Panc1 (cell line): ENCODE results near the gene TRIM16. TPM values are rescaled to one million over a fixed set of nuclear protein-coding genes. Genes with fewer than 3 reads are reported as not detected.
"Not testable (repeated sequence)": the region's sequence is repeated elsewhere in the genome, so short reads cannot be mapped to it uniquely, and the experiment has no call there.

ENCODE experiments used
- ATAC-seq: fragments of 200-7000 bp; cut with Tn5 transposase; 2 replicates; pipeline ENCODE4 v1.9.1; 2020; ENCODE audit warnings: mild to moderate bottlenecking, moderate library complexity
- Bru-seq: library from RNA; stranded (reverse); fragments of 400-500 nt; gene quantifications from one replicate; lab custom pipeline; 2021; lab: Mats Ljungman, UMichigan
- BruChase-seq, 2 experiments: library from RNA; stranded (reverse); fragments of 400-500 nt; gene quantifications; one replicate each; lab custom pipeline; 2021; lab: Mats Ljungman, UMichigan
- BruUV-seq: library from RNA; stranded (reverse); fragments of 400-500 nt; replicated peaks from 2 replicates; lab custom pipeline; 2021; lab: Mats Ljungman, UMichigan
- CTCF ChIA-PET: fragments of 300-600 bp; sonication (Branson Sonifier 250); formaldehyde crosslinking; loops from one replicate; lab custom pipeline; 2022; ENCODE audit warnings: antibody characterized with exemption; lab: Charles Lee
- POLR2A ChIA-PET: fragments of 300-600 bp; sonication (Branson Sonifier 250); formaldehyde crosslinking; loops from one replicate; lab custom pipeline; 2022; ENCODE audit warnings: antibody characterized with exemption; lab: Charles Lee
- DNase-seq: peaks from one replicate; pipeline ENCODE4 v3.0.0-alpha.2; 2010; ENCODE audit warnings: low read depth, low spot score
- H3K27ac ChIP-seq: 2 replicates; pipeline ENCODE4 v1.5.1; 2011; ENCODE audit warnings: mild to moderate bottlenecking, low read length, inconsistent platforms
- H3K27me3 ChIP-seq: fragments of 200-500 bp; sonication (Bioruptor generic); 2 replicates; pipeline ENCODE4 v1.6.0; 2014; ENCODE audit warnings: low read length, inconsistent platforms; ENCODE audit not compliant: control insufficient read depth, insufficient read depth
- H3K36me3 ChIP-seq: fragments of 200-500 bp; sonication (Bioruptor generic); 2 replicates; pipeline ENCODE4 v1.5.1; 2014; ENCODE audit warnings: inconsistent platforms, mild to moderate bottlenecking, low read length, moderate library complexity; ENCODE audit not compliant: control insufficient read depth, insufficient read depth
- H3K4me1 ChIP-seq: 2 replicates; pipeline ENCODE4 v1.5.1; 2011; ENCODE audit warnings: inconsistent platforms, mild to moderate bottlenecking, low read length, moderate library complexity; ENCODE audit not compliant: control insufficient read depth, insufficient read depth
- H3K4me3 ChIP-seq, 2 experiments: 2 replicates each; pipeline ENCODE4 v1.5.1; 2011 to 2012; ENCODE audit warnings: low read depth in 2 of 2, low read length in 2 of 2, mild to moderate bottlenecking in 2 of 2, inconsistent platforms in 1 of 2, moderate library complexity in 1 of 2
- H3K9me3 ChIP-seq: fragments of 200-500 bp; sonication (Bioruptor generic); 2 replicates; pipeline ENCODE4 v1.5.1; 2014; ENCODE audit warnings: low read depth, mild to moderate bottlenecking, inconsistent platforms, low read length, moderate library complexity; ENCODE audit not compliant: control insufficient read depth, insufficient read depth
- POLR2AphosphoS5 ChIP-seq: IDR thresholded peaks from 2 replicates; pipeline ENCODE4 v1.6.1; 2012; ENCODE audit warnings: mild to moderate bottlenecking, low read depth, low read length, moderate library complexity
- in situ Hi-C: cut with HindIII; loops from 2 replicates; pipeline ENCODE4 v1.10.0; 2016; ENCODE audit warnings: low sequenced_read_pairs, low pct_unique_long_range_greater_than_20kb
- intact Hi-C: fragments of 100-400 bp; cut with micrococcal nuclease; formaldehyde crosslinking; loops from one replicate; pipeline ENCODE4 v1.10.0; 2022; ENCODE audit not compliant: unreplicated experiment
- long read RNA-seq: library from polyadenylated mRNA; unstranded; transcript quantifications from one replicate; pipeline ENCODE4 v2.0.0, GENCODE V29; 2021; ENCODE audit not compliant: unreplicated experiment
- polyA plus RNA-seq: library from polyadenylated mRNA; unstranded; fragments of >200 nt; gene quantifications from one replicate; pipeline ENCODE4 v1.2.1, GENCODE V29; 2012; ENCODE audit warnings: missing spikeins; ENCODE audit not compliant: insufficient read length
- total RNA-seq: library from RNA; stranded (reverse); gene quantifications from one replicate; pipeline ENCODE4 v1.2.1, GENCODE V29; 2021; ENCODE audit not compliant: unreplicated experiment

The TRIM16 gene
- total RNA-seq: 31.7 TPM
- 31.3 TPM for polyA plus RNA-seq
- Bru-seq, nascent RNA: percentile 74 among the genes with signal in this experiment
- BruChase-seq, experiment 1, labeled RNA remaining after a 2-hour chase: percentile 88 among the genes with signal in this experiment
- BruChase-seq, experiment 2, labeled RNA remaining after a 6-hour chase: percentile 85 among the genes with signal in this experiment
- long read RNA-seq, partial matches to known transcripts: 59 of 78 reads
- long read RNA-seq, other reads (novel, unspliced or antisense): 17 of 78 reads

DNA sequence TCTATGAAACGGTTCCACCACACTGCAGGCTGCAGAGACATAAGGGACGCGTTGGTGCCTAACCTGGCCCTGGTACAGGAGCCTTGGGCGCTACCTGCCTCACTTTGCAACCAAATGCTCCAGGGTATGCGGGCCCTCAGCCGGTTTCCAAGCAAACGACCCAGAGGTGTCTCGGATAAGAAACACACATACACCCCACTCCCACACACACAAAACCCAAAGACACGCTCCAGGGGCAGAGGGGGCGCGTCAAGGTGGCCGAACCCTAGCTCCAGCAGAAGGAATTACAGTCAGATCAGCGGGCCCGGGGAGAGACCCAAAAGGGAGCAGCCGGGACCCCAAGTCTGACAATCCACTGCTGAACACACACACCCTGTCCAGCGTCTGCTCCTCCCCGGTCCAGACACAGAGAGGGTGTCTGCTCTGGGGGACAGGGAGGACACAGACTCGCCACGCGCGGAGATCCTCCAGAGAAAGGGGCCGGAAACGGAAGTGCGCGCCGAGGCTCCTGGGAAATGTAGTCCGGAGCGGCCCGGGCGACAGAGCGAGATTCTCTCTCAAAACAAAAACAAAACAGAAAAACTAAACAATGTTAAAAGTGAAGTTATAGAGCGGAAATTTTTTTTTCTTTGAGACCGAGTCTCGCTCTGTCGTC lies at the start of gene TRIM16:
TSS of gene TRIM16 (minus strand) at position 488 of the 655 bp plus-strand sequence. CDS start 32,702 bp downstream, outside the sequence.
- H3K27me3 ChIP-seq, CTCF ChIA-PET, intact Hi-C loops, H3K36me3 ChIP-seq, H3K4me1 ChIP-seq, in situ Hi-C loops, H3K9me3 ChIP-seq, POLR2A ChIA-PET: not testable (repeated sequence)
- Histone ChIP-seq H3K27ac (peak within 1 kb of the TSS; percentile 71), H3K4me3 (peak within 1 kb of the TSS; percentile 56 to 57)
- BruUV-seq: TSS peak; percentile 87
- DNase-seq (peak; percentile 5), ATAC-seq (peak; percentile 97)
- TF ChIP-seq POLR2AphosphoS5: peak; percentile 58; the same call in 1 of the 2 replicates

DNA sequence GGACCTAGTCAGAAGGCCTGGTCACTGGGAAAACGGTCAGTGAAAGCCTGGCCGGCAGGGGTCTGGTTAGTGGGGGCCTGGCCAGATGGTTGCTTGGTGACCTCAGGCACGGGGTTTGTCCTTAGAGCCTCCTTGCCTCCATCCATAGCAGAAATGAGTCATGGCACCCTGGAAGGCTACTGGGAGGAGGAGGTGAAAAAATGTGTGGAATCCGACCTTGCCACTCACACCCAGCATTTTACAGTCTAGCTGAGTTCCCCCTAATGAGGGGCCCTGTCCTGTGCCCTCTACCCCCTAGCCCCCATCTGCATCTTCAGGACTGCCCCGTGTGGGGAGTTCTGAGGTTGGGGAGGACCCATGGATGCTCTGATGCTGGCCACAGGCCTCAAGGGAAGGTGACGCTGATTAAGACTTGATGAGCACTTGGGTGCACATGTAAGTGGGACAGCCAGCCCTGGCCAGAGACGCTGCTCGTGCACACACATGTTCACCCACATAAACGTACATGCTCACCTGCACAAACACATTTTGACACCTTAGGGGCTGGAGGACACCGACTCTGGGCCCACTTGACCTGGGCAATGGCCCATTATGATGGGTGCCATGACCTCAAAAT lies 49.2 kb upstream of the TRIM16 start:
- H3K27ac ChIP-seq, DNase-seq, H3K4me3 ChIP-seq, POLR2A ChIA-PET, H3K9me3 ChIP-seq, ATAC-seq, H3K27me3 ChIP-seq, H3K36me3 ChIP-seq, CTCF ChIA-PET, in situ Hi-C loops, H3K4me1 ChIP-seq, BruUV-seq, intact Hi-C loops: not testable (repeated sequence)

DNA sequence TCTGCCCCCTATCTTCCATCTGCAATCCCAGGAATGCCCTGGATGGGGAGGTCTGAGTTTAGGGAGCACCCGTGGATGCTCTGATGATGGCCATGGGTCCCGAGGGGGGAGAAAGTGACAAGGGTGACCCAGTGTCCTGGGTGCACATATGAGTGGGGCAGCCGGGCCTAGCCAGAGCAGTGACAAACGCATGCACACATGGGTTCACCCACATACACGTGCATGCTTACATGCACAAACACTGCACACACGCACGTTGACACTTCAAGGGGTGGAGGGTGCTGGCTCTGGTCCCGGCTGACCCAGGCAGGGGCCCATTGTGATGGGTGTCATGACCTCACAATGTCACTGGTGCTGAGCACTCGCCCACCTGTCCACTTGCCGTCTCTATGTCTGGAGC lies 47.8 kb upstream of the TRIM16 start, which contains the start of gene TBC1D26:
TSS of gene TBC1D26 (plus strand) at position 384 of the 400 bp plus-strand sequence. CDS start 3,066 bp downstream, outside the sequence.
- CTCF ChIA-PET, ATAC-seq, POLR2A ChIA-PET, H3K36me3 ChIP-seq, in situ Hi-C loops, H3K9me3 ChIP-seq, BruUV-seq, intact Hi-C loops, DNase-seq, H3K4me3 ChIP-seq, H3K27ac ChIP-seq, H3K27me3 ChIP-seq, H3K4me1 ChIP-seq: not testable (repeated sequence)

DNA sequence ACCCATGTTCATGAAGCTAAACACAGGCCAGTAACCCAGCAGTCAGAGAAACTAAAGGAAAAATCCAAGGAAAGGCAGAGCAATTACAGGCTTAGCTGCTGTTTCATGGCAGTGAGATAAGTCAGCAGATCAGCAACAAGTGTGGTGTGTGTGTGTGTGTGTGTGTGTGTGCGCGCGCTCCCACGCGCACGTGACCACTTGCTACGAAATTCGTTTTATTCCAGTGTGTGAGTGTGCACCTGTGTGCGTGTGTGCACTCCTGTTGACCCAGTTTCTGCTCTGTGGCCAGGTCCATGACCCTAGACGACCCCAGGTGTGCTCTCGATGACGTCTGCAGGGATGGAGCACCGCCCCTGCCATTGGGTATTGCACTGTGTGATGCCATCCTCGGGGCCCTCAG lies 46.4 kb upstream of the TRIM16 start:
- in situ Hi-C loops, BruUV-seq, H3K4me1 ChIP-seq, POLR2A ChIA-PET, H3K27ac ChIP-seq, H3K27me3 ChIP-seq, H3K36me3 ChIP-seq, intact Hi-C loops, H3K9me3 ChIP-seq, H3K4me3 ChIP-seq, DNase-seq, CTCF ChIA-PET: not testable (repeated sequence)
- 0 out of 2 replicates have a peak, but pooled peaks have one; percentile 17 for ATAC-seq

DNA sequence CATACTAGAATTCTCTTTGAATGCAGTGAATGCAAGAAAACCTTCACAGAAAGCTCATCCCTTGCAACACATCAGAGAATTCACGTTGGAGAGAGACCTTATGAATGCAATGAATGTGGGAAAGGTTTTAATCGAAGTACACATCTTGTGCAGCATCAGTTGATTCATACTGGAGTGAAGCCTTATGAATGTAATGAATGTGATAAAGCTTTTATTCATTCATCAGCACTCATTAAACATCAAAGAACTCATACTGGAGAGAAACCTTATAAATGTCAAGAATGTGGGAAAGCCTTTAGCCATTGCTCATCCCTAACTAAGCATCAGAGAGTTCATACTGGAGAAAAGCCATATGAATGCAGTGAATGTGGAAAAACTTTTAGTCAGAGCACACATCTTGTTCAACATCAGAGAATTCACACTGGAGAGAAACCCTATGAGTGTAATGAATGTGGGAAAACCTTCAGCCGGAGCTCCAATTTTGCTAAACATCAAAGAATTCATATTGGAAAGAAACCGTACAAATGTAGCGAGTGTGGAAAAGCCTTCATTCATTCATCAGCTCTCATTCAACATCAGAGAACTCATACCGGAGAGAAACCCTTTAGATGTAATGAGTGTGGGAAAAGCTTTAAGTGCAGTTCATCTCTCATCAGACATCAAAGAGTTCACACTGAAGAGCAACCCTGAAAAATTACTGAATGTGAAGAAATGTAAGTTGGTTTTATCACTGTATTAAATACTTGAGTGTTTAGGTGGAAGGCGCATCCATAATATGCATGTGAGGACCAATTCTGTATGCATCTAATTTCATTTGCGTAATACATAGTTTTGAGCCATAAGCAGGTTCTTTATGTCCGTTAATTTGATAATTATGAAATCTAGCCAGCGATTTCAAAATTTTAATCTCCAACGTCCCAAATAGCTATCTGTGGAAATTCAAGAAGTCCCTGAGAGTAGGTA lies 32.8 kb upstream of the TRIM16 start:
- H3K9me3 ChIP-seq: peaks cover 15% of the 10 kb centered on the region; the same call in 1 of the 2 replicates
- intact Hi-C loops, in situ Hi-C loops, BruUV-seq, POLR2A ChIA-PET, H3K36me3 ChIP-seq, ATAC-seq, H3K27me3 ChIP-seq, H3K4me3 ChIP-seq, CTCF ChIA-PET, DNase-seq, H3K4me1 ChIP-seq, H3K27ac ChIP-seq: not testable (repeated sequence)

DNA sequence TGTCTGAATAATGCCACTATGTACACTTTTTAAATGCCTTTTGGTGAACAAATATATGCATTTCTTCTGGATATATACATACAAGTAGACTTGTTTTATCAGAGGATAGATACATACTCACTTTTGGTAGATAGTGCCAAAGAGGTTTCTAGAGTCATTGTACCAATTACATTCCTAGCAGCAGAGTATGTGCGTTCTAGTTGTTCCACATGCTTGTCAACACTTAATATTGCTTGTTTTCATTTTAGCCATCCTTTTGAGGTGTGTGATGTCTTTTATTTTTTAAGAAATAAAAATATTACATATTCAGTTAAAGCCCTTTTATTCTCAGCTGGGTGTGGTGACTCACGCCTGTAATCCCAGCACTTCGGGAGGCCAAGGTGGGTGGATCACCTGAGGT lies 24.8 kb upstream of the TRIM16 start:
- H3K4me1 ChIP-seq, H3K27ac ChIP-seq, BruUV-seq, ATAC-seq, DNase-seq, POLR2A ChIA-PET, H3K4me3 ChIP-seq, H3K27me3 ChIP-seq, CTCF ChIA-PET, intact Hi-C loops, in situ Hi-C loops: not testable (repeated sequence)
- peaks cover 37% of the 10 kb centered on the region for H3K9me3 ChIP-seq
- peaks cover 16% of the 10 kb centered on the region for H3K36me3 ChIP-seq
